ENCODE measurements around the gene CCDC78. TPM values are rescaled to one million over a fixed set of nuclear protein-coding genes. Genes with fewer than 3 reads are reported as not detected.

CCDC78 gene
- total and polyA plus RNA-seq, 2 of the 13 experiments (the other 11 are each of a cell fraction or from before 2014, with no cell fraction given), result 0.53 to 1.5 TPM

DNA sequence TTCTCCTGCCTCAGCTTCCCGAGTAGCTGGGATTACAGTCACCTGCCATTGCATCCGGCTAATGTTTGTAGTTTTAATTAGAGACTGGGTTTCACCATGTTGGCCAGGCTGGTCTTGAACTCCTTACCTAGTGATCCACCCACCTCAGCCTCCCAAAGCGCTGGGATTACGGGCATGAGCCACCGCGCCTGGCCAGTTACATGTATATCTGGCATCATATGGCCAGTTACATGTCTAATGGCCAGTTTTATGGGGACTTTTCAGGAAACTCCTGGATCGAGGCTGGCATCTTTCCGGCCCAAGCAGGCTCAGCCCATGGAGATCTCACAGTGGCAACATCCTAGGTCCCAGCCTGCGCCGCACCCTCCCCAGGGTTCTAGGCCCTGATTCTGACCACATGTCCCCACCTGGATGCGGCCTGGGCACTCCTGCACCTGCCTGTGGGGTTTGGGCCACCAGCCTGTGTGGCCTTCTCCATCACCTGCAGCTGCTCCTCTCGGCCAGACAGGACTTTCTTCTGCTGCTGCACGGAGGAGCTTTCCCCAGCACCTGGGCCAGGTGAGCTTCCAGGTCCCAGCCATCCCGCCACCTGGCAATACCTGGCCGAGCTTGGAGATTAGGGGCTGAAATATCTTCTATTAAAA is 15.9 kb upstream of the CCDC78 start:
- H2AFZ ChIP-seq (ENCODE audit: low read length), result no peak overlapping the region
- peaks cover 0 to 3% of the 10 kb centered on the region in 2 experiments; a peak in 1 of 5 replicates for H3K36me3 ChIP-seq (replicated peaks in 1 of 2; ENCODE audit: control insufficient read depth in 1 of 2, insufficient read depth in 2 of 2, low read length in 2 of 2)
- in situ Hi-C loops (cut with HindIII; ENCODE audit: extremely low pct_ligation_motif_present, low pct_unique_long_range_greater_than_20kb), result loop anchor here (5.0 kb wide), 1 partner anchor 45 kb away; the partner anchor contains the start of genes CHTF18 and RPUSD1
- no peak overlapping the region for H3K4me3 ChIP-seq (replicated peaks in 1 of 3; ENCODE audit: insufficient read depth in 1 of 3, low read depth in 2 of 3, low read length in 3 of 3)
- TSS peak; percentile 67 for BruUV-seq (replicated peaks)
- H3K4me1 ChIP-seq (ENCODE audit: insufficient read depth, low read length), result peaks cover 18% of the 10 kb centered on the region
- no peak overlapping the region for H3K4me2 ChIP-seq (ENCODE audit: low read depth, low read length)
- 75% methylated on average over 10 of the region's 15 CpGs for WGBS (ENCODE audit: low lambda C conversion rate)
- DNase-seq (ENCODE audit: low spot score), result no peak
- intact Hi-C loops (cut with micrococcal nuclease; ENCODE audit: unreplicated experiment), result no loop called here
- 0 out of 5 replicates have a peak, but pooled peaks cover 0 to 5% of the 10 kb centered on the region in 2 experiments for H3K27me3 ChIP-seq (ENCODE audit: control insufficient read depth in 1 of 2, insufficient read depth in 2 of 2, low read length in 2 of 2)
- ChIA-PET POLR2A (interaction anchor here (3.3 kb wide), 1 partner anchor 22 kb away, joined by 22 read pairs; the partner anchor contains the start of gene ANTKMT), CTCF (ENCODE audit: low intra/inter-chr PET ratio, low total read pairs) (no interaction called here)
- no peak for FAIRE-seq
- H4K20me1 ChIP-seq (ENCODE audit: insufficient read depth, low read length), result no peaks in the 10 kb centered on the region
- TF ChIP-seq, protein P1, sequence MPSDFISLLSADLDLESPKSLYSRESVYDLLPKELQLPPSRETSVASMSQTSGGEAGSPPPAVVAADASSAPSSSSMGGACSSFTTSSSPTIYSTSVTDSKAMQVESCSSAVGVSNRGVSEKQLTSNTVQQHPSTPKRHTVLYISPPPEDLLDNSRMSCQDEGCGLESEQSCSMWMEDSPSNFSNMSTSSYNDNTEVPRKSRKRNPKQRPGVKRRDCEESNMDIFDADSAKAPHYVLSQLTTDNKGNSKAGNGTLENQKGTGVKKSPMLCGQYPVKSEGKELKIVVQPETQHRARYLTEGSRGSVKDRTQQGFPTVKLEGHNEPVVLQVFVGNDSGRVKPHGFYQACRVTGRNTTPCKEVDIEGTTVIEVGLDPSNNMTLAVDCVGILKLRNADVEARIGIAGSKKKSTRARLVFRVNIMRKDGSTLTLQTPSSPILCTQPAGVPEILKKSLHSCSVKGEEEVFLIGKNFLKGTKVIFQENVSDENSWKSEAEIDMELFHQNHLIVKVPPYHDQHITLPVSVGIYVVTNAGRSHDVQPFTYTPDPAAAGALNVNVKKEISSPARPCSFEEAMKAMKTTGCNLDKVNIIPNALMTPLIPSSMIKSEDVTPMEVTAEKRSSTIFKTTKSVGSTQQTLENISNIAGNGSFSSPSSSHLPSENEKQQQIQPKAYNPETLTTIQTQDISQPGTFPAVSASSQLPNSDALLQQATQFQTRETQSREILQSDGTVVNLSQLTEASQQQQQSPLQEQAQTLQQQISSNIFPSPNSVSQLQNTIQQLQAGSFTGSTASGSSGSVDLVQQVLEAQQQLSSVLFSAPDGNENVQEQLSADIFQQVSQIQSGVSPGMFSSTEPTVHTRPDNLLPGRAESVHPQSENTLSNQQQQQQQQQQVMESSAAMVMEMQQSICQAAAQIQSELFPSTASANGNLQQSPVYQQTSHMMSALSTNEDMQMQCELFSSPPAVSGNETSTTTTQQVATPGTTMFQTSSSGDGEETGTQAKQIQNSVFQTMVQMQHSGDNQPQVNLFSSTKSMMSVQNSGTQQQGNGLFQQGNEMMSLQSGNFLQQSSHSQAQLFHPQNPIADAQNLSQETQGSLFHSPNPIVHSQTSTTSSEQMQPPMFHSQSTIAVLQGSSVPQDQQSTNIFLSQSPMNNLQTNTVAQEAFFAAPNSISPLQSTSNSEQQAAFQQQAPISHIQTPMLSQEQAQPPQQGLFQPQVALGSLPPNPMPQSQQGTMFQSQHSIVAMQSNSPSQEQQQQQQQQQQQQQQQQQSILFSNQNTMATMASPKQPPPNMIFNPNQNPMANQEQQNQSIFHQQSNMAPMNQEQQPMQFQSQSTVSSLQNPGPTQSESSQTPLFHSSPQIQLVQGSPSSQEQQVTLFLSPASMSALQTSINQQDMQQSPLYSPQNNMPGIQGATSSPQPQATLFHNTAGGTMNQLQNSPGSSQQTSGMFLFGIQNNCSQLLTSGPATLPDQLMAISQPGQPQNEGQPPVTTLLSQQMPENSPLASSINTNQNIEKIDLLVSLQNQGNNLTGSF (CRISPR knock-in tag; IDR thresholded peaks at IDR 0.05), result no peak
- TF ChIP-seq ATF1 (CRISPR knock-in tag; IDR thresholded peaks at IDR 0.05) (no peak), FOSL2 (CRISPR knock-in tag; IDR thresholded peaks at IDR 0.05) (no peak), ZNF670 (CRISPR knock-in tag; IDR thresholded peaks at IDR 0.05; ENCODE audit: borderline replicate concordance) (no peak), ZNF891 (CRISPR knock-in tag; IDR thresholded peaks at IDR 0.05) (no peak)
- TF ChIP-seq, protein P2, sequence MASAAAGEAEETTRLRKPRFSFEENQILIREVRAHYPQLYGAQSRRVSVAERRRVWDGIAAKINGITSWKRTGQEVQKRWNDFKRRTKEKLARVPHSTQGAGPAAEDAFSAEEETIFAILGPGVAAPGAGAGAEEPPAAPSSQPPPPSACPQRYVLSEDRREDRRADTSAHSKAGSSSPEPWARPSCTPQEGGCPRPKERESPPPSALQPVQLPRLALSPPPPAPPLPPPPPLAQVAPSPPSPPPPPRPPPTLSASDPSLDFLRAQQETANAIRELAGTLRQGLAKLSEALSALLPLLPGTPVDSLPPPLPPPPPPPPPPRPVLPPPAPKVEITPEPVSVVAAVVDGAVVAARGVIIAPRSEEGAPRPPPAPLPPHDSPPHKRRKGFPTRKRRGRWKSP (CRISPR knock-in tag; IDR thresholded peaks at IDR 0.05), result no peak
- no peak overlapping the region for H3K9ac ChIP-seq (ENCODE audit: insufficient read depth, low read depth, low read length)
- H3K9me3 ChIP-seq (ENCODE audit: low read length), result no peaks in the 10 kb centered on the region
- no peaks in the 10 kb centered on the region for H3K79me2 ChIP-seq (ENCODE audit: insufficient read depth, low read length)
- no peak overlapping the region for H3K27ac ChIP-seq (ENCODE audit: extremely low read length, insufficient read depth, low read length)
- ATAC-seq, result no peak
